H7 (cell line): ENCODE data around the gene SPTB. TPM values are rescaled to one million over a fixed set of nuclear protein-coding genes. Genes with fewer than 3 reads are reported as not detected.

ENCODE experiments used
- DNase-seq: peaks from one replicate; pipeline ENCODE4 v3.0.0; 2012
- H3K27me3 ChIP-seq: 2 replicates; pipeline ENCODE4 v1.6.0; 2011; ENCODE audit warnings: mild to moderate bottlenecking, low read length; ENCODE audit not compliant: control insufficient read depth, insufficient read depth
- H3K36me3 ChIP-seq: replicated peaks from 2 replicates; pipeline ENCODE4 v1.5.1; 2011; ENCODE audit warnings: low read length; ENCODE audit not compliant: control insufficient read depth, insufficient read depth
- H3K4me3 ChIP-seq: 2 replicates; pipeline ENCODE4 v1.5.1; 2011; ENCODE audit warnings: low read depth, mild to moderate bottlenecking, control low read depth, low read length, moderate library complexity; ENCODE audit not compliant: insufficient read depth
- total RNA-seq: library from RNA; depleted of rRNA; stranded (reverse); fragments of >200 nt; shearing (Covaris generic); gene quantifications from 2 replicates; pipeline ENCODE4 v1.2.3, GENCODE V29; 2014

The SPTB gene
- total RNA-seq, 1 experiment from 2014 or later, result 0.17 TPM

DNA sequence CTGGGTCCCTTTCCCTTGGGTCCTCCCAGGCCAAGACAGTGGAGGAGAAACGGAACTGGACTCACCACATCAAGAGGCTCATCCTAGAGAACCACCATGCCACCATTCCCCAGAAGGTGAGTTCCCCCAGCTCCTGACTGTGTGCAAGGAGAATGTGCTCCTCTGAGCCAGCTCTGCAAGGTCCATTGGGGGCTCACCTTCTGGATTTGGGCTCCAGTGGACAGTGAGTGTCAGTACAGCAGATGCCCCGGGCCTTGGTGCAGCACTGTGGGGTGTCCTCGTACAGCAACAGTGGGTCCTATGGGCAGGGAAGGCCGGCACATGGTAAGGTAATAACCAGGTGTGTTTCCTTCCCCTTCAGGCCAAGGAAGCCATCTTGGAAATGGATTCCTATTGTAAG is 147.6 kb downstream of the SPTB start:
- no peak overlapping the region for H3K4me3 ChIP-seq
- DNase-seq, result no peak
- peaks cover 26% of the 10 kb centered on the region for H3K36me3 ChIP-seq
- no peaks in the 10 kb centered on the region for H3K27me3 ChIP-seq

DNA sequence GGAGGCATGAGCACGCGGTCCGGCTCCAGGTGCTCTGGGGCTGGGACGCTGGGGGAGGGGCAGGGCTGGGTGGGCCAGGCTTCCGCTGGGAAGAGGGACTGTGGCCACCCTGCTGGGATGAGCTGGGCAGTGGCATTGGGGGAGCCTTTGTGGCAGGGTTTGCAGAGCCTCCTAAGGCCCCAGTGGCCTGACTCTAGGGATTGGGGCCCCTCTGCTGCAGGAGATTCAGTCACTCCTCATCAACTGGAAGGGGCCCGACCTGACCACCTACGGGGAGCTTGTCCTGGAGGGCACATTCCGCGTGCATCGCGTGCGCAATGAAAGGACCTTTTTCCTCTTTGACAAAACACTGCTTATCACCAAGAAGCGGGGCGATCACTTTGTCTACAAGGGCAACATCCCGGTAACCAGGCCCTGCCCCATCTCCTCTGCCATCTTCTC is 148.5 kb downstream of the SPTB start:
- Histone ChIP-seq H3K4me3 (no peak overlapping the region), H3K27me3 (no peaks in the 10 kb centered on the region), H3K36me3 (peaks cover 26% of the 10 kb centered on the region)
- no peak for DNase-seq

DNA sequence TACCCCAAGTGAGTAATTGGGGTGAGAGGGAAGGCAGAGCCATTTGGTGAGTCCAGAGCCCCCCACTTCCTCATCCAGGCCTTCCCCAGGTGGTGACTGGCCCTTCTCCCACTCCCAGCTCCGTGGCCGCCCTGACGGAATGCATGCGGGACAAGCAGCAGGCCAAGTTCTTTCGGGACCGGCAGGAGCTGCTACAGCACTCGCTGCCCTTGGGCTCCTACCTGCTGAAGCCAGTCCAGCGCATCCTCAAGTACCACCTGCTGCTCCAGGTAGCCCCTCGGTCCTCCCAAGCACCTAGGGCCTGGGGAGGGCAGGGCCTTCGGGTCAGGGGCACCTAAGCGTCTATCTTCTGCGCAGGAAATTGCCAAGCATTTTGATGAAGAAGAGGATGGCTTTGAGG is 149.0 kb downstream of the SPTB start:
- Histone ChIP-seq H3K4me3 (no peak overlapping the region), H3K27me3 (no peaks in the 10 kb centered on the region), H3K36me3 (peaks cover 26% of the 10 kb centered on the region)
- no peak for DNase-seq

- Histone ChIP-seq H3K27me3 (no peaks in the 10 kb centered on the region), H3K4me3 (no peak overlapping the region), H3K36me3 (peaks cover 26% of the 10 kb centered on the region)
- no peak for DNase-seq
Observed at GRCh38 chr14:64730061-64730440, 149.7 kb downstream of the SPTB start.

DNA sequence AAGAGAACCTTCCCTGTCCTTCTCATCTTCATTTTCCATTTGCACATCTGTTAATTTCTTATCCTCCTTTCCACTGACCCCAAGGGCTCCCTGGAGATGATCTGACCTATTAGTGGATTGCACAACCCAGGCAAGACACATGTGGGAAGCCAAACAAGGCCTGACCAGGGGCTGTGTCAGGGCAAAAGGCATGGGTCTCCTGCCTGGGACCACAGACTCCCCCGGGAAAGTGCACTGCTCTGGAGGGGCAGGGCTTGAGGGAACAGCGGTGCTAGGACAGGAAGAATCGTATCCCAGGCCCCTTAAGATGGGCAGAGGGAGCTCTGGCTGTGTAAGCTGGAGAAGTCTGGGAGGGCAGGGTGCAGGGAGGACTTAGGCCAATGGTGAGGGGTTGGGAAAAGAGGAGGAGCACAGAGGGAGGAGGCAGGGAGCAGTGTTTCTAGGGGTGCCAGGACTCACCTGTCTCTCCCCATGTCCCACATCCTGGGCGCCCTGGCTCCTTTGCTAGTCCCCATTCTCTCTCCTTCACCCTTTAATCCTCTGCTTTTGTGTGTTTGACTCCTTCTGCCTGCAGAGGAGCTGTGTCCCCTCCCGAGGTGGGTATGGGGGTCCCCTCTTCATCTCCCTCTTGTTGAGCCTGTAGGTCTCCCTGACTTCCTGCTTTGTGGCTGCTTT is 150.2 kb downstream of the SPTB start:
- DNase-seq, result no peak
- Histone ChIP-seq H3K4me3 (no peak overlapping the region), H3K36me3 (peaks cover 26% of the 10 kb centered on the region), H3K27me3 (no peaks in the 10 kb centered on the region)

- H3K27me3 ChIP-seq, result no peaks in the 10 kb centered on the region
- H3K4me3 ChIP-seq, result no peak overlapping the region
- no peak for DNase-seq
- peaks cover 26% of the 10 kb centered on the region for H3K36me3 ChIP-seq
Observed at GRCh38 chr14:64728856-64729255, 150.9 kb downstream of the SPTB start.

- Histone ChIP-seq H3K36me3 (peaks cover 26% of the 10 kb centered on the region), H3K27me3 (no peaks in the 10 kb centered on the region), H3K4me3 (no peak overlapping the region)
- DNase-seq, result no peak
Observed at GRCh38 chr14:64728106-64728505, 151.6 kb downstream of the SPTB start.

- Histone ChIP-seq H3K36me3 (peaks cover 23% of the 10 kb centered on the region), H3K27me3 (no peaks in the 10 kb centered on the region), H3K4me3 (no peak overlapping the region)
- DNase-seq, result no peak
Observed at GRCh38 chr14:64727551-64728071, 152.1 kb downstream of the SPTB start.

GRCh38 chr14:64726585-64726890 is 153.2 kb downstream of the SPTB start:
- H3K27me3 ChIP-seq, result no peaks in the 10 kb centered on the region
- H3K4me3 ChIP-seq, result no peak overlapping the region
- peaks cover 14% of the 10 kb centered on the region for H3K36me3 ChIP-seq
- DNase-seq, result peak; percentile 82

DNA sequence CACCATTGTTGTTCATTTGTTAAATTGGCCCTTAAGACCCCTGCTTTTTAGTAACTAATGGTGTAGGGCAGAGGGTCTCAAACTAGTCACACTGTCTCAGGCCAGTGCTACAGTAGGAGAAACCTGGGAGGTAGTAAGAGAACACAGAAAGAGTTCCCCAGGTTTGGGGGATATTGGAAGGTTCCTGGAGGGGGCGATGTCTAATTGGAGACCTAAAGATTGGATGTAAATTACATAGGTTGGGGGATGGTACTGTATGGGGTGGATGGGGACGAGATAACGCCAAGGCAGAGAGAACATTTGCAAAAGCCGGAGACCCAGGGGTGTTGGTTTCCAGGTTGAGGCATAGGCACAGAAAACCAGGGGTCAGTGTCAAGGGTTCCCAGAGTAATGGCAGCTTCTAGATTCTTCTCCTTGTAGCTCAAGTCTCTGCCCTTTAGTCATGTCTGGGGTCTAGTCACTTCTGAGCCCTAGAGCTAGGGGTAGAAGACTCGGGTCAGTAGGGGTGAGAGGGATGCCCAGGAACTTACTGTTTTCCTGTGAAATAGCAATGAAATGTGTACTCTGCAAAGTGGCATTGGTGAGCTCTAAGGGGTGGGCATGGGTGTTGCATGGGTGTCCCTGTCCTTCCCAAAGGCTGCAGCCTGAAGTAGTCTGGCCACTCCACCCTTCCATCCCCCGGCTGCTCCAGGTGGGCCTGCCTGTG is 153.7 kb downstream of the SPTB start:
- H3K4me3 ChIP-seq, result no peak overlapping the region
- H3K27me3 ChIP-seq, result no peaks in the 10 kb centered on the region
- peaks cover 9% of the 10 kb centered on the region for H3K36me3 ChIP-seq
- no peak for DNase-seq

DNA sequence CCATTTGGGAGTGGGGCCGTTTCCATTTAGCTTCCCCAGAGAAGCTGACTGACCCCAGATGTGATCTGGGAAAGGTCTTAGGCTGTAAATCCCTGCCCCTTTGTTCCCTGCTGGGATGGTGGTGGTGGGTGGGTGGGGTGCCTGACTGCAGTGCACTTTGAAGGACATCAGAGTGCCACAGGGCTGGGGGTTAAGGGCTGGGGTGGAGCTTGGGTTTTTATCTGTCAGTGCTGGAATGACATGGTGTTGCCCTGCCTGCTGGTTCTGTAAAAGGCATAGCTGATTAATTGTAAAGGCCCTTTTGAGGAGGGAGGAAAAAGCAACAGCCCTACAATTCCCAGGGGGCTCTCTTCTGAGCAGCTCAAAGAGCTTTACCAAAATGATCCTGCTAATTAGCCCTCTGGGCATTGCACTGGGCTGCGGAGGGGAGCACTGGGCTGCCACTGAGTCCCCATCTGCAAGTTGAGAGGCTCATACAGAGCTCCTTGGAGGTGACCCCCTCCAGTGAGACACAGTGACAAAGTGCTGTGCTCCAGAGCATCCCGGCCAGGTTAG is 154.4 kb downstream of the SPTB start:
- Histone ChIP-seq H3K27me3 (no peaks in the 10 kb centered on the region), H3K4me3 (no peak overlapping the region), H3K36me3 (peaks cover 7% of the 10 kb centered on the region)
- DNase-seq, result no peak

DNA sequence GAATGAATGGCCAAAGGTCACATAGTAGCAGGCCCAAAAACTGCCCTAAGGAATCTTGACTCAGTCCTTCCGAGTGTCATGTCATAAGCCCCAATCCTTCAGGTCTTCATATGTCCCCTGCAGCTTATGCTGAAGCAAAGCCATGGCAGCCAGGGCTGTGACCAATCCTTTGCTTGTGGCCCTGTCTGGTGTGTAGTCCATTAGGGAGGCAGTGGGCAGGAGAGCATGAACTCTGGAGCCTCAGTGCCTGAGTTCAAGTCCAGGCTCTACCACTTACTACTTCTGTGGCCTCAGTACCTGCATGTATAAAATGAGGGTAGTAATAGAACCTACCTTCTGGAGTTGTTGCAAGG is 155.2 kb downstream of the SPTB start:
- no peak overlapping the region for H3K4me3 ChIP-seq
- no peak for DNase-seq
- H3K36me3 ChIP-seq, result peaks cover 7% of the 10 kb centered on the region
- no peaks in the 10 kb centered on the region for H3K27me3 ChIP-seq

DNA sequence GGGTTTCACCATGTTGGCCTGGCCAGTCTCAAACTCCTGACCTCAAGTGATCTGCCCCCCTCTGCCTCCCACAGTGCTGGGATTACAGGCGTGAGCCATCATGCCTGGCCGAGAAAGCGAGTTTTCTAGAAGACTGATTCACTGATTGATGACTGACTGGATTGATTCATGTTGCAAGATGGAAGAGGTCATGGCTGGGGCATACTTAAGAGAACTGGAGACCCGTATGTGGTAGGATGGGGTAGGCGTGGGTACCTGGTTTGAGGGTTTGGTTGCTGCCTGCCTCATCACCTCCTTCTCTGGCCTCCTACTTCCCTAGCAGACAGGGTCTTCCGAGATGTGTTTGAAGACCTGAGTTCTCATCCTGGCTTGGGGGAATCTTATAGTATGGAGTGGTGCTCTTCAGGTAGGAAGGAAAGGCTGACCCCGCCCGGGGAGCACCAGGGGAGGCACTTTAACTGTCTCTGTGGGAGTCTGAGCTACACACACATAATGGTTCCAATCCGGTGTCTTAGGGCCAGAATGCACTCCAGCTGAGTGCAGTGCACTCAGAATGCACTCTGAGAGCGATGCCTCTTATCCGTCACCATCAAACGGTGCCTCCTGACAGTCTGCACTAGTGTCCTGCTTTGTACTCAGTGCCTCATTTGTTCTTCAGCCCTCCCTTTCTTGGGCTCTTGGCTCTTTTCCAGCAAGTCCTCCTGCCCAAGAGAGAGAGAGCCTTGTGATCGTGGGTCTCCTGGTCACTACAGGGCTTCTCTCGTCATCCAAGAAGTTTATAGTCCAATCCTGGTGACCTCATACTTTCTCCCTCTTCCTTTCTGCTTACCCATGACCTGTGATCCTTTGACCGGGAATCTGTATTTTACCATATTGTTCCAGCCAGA is 155.8 kb downstream of the SPTB start:
- Histone ChIP-seq H3K4me3 (no peak overlapping the region), H3K36me3 (peaks cover 7% of the 10 kb centered on the region), H3K27me3 (no peaks in the 10 kb centered on the region)
- no peak for DNase-seq

DNA sequence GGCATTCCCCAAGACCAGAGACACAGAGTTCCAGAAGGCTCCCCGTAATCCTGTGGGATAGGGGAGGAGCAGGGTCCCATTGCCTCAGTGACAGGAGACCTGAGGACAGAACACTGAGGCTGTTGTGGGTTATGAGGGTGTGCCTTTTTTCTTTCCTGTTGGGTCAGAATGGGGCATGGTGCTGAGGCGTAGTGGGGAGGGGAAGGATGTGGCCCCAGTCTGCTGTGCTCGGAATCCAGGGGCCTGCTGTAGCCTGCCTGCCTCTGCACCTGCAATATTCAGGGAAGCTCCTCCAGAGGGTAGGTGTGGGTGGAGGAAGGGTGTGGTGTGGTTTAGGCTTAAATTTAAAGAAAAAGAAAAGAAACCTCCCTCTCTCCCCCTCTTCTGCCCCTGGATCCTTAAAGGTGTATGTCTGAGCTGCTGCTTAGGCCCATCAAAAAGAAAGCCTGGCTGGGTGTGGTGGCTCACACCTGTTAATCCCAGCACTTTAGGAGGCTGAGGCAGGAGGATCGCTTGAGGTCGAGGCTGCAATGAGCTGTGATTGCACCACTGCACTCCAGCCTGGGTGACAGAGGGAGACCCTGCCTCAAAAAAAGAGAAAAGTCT is 156.8 kb downstream of the SPTB start:
- H3K36me3 ChIP-seq, result peaks cover 2% of the 10 kb centered on the region
- no peak for DNase-seq
- no peak overlapping the region for H3K4me3 ChIP-seq
- no peaks in the 10 kb centered on the region for H3K27me3 ChIP-seq
